ENCODE measurements around the gene RNPEPL1.

DNA sequence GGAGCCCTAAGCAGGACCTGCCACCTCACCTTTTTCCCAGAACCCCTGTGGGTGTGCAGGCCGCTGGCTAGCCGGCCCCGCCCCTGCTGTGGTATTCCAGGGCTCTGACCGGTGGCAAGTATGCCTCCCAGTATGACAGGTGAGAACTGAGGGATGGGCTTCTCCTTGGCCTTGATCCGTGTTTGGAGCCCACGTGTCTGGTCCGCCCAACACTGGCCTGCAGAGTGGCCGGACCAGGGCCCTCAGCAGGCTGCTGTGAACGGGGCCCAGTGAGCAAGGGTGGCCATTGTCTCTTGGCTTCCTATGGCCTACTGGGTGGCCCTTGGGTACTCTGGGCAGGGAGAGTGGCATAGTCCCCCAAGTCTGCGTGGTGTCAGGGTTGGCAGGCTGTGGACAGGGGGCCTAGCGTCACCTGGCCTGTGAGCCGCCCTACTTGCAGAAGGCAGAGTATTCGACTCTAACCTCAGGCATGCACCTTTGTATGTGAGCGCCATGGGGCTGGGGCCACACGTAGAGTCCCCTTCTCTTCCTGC, 1.8 kb downstream of the RNPEPL1 start:
- TF ChIP-seq POLR2AphosphoS5 (IDR thresholded peaks at IDR 0.05; ENCODE audit: borderline replicate concordance, low read depth, low read length) (no peak), EZH2 (IDR thresholded peaks at IDR 0.05) (no peak)

All from SK-N-MC (cell line).